SHP77 treated with DMSO at 0.1 percent for 48 hours (cell line): ENCODE measurements around the gene QSER1.
A peak's percentile ranks its signal among the peaks of the same experiment; 100 is the strongest.
"Not testable (repeated sequence)": the region's sequence is repeated elsewhere in the genome, so short reads cannot be mapped to it uniquely, and the experiment has no call there.

Experiments
- DNase-seq: peaks from one replicate; lab custom pipeline; 2025; lab: John Stamatoyannopoulos, UW

Gene QSER1

GRCh38 chr11:32892355-32893092 is at the start of gene QSER1:
QSER1 (plus strand) TSS chr11:32892811; CDS start chr11:32893126, 315 bp downstream.
- no peak for DNase-seq

DNA sequence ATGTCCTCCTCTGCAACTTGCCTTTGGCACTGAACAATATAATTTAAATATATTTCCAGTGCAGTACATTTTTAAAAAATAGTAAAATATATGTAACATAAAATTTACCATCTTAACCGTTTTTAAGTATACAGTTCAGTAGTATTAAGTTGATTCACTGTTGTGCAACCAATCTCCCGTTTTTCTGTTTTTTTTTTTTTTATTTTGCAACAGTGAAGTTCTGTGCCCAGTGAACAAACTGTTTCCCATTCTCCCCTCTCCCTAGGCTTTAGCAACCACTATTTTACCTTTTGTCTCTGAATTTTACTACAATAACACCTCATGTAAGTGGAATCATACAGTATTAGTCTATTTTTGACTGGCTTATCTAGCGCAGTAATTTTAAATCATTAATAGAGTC is 49.1 kb upstream of the QSER1 start:
- no peak for DNase-seq

DNA sequence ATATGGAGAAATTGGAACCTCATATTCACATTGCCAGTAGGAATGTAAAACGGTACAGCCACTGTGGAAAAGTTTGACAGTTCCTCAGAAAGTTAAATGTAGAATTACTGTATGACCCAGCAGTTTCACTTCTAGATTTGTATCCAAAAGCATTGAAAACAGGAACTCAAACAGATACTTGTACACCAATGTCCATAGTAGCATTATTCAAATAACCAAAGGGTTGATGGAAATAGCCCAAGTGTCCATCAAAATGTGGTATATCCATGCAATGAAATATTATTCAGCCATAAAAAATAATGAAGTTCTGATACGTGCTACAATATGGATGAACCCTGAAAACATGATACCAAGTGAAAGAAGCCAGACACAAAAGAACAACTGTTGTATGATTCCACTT is 45.1 kb upstream of the QSER1 start:
- DNase-seq = no peak

DNA sequence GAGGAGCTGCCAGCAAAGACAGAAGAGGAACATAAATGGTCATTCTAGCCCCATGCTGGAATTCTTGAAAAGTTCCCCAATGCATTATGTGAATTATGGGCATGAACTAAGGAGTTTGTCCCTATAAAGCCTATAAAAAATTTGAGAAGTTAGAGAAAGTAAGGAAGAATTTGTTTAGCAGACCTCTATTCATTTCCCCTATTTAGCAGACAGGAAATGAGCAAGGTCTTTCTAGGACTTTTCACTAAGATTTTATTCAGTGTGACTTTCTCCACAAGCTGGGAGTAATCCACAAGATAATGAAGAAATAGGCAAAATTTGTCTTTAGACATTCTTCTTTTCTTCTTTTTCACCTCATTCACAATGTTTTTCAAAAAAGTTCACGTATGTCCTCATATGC is 42.9 kb upstream of the QSER1 start:
- DNase-seq = no peak

- no peak for DNase-seq
These were observed 41.4 kb upstream of the QSER1 start for GRCh38 chr11:32851251-32851650.

DNA sequence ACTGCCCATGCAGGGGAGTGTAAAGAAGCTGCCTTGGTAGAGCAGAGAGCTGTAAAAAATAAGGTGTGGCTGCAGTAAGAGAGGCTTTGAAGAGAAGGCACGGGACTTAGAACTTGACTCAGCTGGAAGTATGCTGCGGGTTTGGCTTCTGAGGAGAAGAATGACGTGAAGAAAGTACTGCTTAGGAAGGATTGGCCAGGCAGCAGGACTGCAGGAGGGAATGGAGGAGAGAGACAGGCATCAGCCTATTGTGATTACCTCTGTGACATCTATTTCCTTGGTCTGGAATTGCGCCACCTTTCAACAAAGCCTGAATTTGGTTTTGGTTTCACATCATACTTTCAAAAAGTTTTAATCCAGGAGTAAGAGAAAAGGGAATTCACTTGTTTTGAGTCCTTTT is 40.4 kb upstream of the QSER1 start:
- no peak for DNase-seq

DNA sequence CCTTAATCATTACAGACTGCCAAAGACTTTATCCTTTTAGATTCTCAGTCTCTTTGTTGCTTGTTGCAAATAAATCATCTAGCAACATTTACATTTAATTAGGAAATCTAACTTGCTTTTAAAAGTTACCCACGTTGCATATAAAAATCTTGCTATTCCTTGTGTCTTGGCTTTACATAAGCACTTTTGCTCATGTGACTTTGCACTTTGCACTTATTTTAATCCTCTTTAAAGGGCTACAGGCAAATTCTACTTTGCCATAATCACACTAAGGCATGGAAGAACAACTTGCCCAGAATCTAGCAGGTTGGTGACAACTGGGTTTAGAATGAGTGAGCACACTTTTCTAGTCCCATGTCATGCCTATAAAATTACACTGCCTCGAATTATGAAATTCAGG is 37.0 kb upstream of the QSER1 start:
- no peak for DNase-seq

- DNase-seq = no peak
These were observed 33.9 kb upstream of the QSER1 start for GRCh38 chr11:32858731-32859130.

DNA sequence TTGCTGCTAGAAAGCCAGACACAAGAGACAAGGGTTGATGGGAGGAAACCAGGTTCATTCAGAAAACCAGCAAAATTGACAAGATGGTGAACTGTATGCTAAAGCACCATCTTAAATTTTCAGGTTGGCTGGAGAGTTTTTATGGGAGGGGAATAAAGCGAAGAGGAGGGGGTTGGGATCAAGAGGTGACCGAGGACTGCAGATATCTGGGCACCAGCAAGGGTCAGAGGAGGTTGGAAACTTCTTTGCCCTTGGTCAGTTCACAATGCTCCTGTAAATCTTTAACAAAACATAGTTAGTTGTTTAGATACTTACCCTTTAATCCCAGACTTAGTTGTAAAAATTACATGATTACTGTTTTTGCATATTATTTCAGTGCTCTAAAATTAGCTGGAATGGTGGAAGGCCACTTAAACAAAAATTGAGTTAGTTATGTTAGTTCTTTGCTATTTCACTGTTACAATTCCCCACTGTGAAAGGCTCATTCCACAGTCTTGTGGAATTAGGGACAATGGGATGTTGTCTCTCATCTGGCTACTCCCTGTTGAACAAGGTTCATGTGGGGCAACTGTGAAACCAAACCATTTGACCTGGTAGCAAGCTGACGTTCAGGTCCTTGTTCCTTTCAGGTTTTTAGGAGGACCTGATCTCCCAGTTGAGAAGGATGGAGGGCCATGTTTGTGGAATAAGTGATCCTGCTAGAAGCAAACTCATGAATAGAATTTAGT is 30.6 kb upstream of the QSER1 start:
- no peak for DNase-seq

GRCh38 chr11:32864555-32864954 is 28.1 kb upstream of the QSER1 start:
- DNase-seq = no peak

- DNase-seq = not testable (repeated sequence)
These were observed 23.9 kb upstream of the QSER1 start for GRCh38 chr11:32868752-32869151.

DNA sequence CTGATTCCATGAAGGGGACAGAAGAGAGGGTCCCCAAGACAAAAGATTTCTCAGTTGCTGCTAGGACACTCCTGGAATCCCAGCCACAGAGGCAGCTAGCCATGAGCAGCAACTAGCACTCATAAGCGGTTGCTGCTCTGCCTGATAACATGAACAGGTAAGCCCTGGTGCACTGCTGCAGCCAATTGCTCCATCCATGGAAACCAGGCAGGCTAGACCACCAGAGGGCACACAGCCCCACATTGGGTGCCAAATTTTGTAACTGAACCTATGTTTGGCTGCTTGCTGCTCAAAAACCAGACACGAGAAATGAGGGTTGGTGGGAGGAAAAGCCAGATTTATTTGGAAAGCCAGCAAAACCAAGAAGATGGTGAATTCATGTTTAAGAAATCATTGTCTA is 21.9 kb upstream of the QSER1 start:
- DNase-seq = no peak

DNA sequence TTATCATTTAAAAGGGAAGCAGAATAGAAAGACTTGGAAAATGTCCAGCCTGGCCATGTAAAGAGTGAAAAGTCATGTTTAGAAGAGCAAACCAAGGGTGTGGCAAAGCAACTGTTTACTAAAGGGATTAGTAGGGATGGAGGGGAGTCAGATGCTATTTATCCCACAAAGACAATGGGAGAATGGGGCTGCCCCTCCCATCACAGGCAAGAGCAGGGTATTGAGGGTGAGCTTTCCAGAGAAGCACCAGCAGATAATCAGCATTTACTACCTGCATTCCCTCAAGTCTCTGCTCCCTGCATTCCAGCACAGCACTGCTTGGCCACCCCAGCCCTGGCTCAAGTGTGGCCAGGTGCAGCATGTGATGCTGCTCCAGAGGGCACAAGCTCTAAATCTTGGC is 18.5 kb upstream of the QSER1 start:
- DNase-seq = no peak

DNA sequence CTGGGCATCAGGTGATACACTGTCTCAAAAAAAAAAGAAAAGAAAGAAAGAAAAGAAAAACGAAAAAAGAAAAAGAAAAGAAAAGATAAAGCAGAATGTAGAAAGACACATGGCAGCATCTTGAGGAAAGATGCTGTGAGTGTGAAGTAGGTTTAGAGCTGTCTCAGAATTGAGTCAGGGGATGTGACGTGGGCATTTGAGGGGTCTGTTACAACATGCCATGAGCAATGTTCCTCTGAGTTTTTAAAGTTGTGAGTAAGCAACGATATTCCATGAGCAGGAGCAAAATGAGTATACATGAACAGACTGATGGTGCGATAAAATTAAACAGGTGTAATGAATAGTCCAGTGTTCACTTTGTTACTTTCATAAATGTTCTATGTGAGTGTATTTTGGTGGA is 11.3 kb upstream of the QSER1 start:
- no peak for DNase-seq

- no peak for DNase-seq
These were observed 9.2 kb upstream of the QSER1 start for GRCh38 chr11:32883421-32883820.

GRCh38 chr11:32884023-32884422 is 8.6 kb upstream of the QSER1 start:
- no peak for DNase-seq

DNA sequence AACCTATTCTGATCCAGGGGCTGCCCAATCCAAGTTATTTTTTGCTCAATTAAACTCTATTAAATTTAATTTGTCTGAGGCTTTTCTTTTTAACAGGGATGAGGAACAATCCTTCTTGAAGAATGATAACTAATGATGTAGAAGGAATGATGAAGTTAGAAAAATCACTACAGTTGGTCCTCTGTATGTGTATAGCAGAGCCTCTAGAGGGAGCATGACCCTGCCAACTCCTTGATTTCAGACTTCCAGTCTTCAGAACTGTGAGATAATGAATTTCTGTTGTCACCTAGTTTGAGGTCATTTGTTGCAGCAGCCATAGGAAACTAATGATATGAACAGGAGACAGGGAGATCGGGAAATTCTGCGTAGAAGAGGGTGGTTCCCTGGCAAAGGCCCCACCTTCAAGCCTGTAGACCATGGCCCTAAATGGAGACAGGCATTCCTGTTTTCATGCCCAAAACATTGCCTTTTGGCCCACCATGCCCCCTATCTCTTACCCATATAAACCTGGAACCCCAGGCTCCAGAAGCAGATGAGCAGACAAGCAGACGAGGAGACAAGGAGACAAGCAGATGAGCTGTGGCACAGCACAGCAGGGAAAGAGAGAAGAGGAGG is 7.7 kb upstream of the QSER1 start:
- no peak for DNase-seq

DNA sequence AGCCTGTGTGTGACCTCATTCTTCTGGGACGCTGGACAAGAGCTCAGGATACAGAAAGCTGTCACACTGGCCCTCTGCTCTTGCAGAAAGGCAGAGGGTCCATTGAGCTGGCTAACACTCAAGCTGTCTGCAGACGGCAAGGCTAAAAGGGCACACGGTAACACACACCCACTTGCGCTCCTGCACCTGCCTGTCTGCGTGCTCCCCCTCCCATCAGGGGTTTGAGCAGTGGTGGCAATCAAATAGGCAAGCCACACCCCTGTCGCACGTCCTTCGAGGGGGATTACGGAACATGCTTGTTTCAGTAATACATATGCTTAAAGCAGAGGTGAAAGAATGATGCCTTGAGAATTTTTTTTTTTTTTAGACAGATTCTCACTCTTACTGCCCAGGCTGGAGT is 7.1 kb upstream of the QSER1 start:
- peak; percentile 60 for DNase-seq

- DNase-seq = no peak
These were observed 6.4 kb upstream of the QSER1 start for GRCh38 chr11:32886180-32886579.

DNA sequence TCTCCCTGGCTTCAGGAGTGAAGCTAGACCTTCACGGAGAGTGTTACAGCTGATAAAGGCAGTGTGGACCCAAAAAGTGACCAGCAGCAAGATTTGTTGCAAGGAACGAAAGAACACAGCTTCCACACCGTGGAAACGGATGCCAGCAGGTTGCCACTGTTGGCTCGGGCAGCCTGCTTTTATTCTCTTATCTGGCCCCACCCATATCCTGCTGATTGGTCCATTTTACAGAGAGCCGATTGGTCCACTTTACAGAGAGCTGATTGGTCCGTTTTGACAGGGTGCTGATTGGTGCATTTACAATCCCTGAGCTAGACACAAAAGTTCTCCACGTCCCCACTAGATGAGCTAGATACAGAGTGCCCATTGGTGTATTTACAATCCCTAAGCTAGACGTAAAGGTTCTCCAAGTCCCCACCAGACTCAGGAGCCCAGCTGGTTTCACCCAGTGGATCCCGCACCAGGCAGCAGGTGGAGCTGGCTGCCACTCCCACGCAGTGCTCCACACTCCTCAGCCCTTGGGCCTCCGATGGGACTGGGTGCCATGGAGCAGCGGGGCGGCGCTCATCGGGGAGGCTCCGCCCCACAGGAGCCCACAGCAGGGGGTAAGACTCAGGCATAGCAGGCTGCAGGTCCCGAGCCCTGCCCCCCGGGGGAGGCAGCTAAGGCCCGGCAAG is 4.8 kb upstream of the QSER1 start:
- not testable (repeated sequence) for DNase-seq

DNA sequence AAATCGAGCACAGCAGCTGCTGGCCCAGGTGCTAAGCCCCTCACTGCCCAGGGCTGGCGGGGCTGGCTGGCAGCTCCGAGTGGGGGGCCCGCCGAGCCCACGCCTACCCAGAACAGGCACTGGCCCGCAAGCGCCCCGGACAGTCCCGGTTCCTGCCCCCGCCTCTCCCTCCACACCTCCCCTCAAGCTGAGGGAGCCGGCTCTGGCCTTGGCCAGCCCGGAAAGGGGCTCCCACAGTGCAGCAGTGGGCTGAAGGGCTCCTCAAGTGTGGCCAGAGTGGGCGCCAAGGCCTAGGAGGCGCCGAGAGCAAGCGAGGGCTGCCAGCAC is 4.3 kb upstream of the QSER1 start:
- DNase-seq = not testable (repeated sequence)

- no peak for DNase-seq
These were observed 3.8 kb upstream of the QSER1 start for GRCh38 chr11:32888805-32889204.
